GM18520 (cell line): ENCODE measurements around the gene ATXN8OS.
"Not testable (repeated sequence)": the region's sequence is repeated elsewhere in the genome, so short reads cannot be mapped to it uniquely, and the experiment has no call there.

ENCODE experiments used
- ATAC-seq: cut with Tn5 transposase; IDR thresholded peaks from one replicate; pipeline ENCODE4 v1.9.1; 2021; ENCODE audit not compliant: unreplicated experiment

The ATXN8OS gene

GRCh38 chr13:70107498-70108281 lies at the start of gene ATXN8OS:
Gene ATXN8OS (plus strand): TSS chr13:70107826.
- no peak for ATAC-seq

- ATAC-seq = no peak
Measured at GRCh38 chr13:70080012-70080411, 27.6 kb upstream of the ATXN8OS start.

GRCh38 chr13:70087247-70087646 lies 20.4 kb upstream of the ATXN8OS start:
- no peak for ATAC-seq

GRCh38 chr13:70088926-70089325 lies 18.7 kb upstream of the ATXN8OS start:
- ATAC-seq = no peak

GRCh38 chr13:70090036-70090723 lies 17.4 kb upstream of the ATXN8OS start:
- ATAC-seq = no peak

GRCh38 chr13:70098669-70099068 lies 9.0 kb upstream of the ATXN8OS start:
- ATAC-seq = no peak

GRCh38 chr13:70104481-70104880 lies 3.1 kb upstream of the ATXN8OS start:
- no peak for ATAC-seq

GRCh38 chr13:70107125-70107497 lies 515 bp upstream of the ATXN8OS start:
- ATAC-seq = no peak

GRCh38 chr13:70108356-70109105 lies 905 bp downstream of the ATXN8OS start, which contains the start of gene KLHL1:
Gene KLHL1 (minus strand): TSS chr13:70108452. CDS start chr13:70107699, 753 bp downstream.
- ATAC-seq = no peak

- ATAC-seq = no peak
Measured at GRCh38 chr13:70117338-70117905, 9.8 kb downstream of the ATXN8OS start.

GRCh38 chr13:70125693-70126092 lies 18.1 kb downstream of the ATXN8OS start:
- no peak for ATAC-seq

- no peak for ATAC-seq
Measured at GRCh38 chr13:70128098-70128497, 20.5 kb downstream of the ATXN8OS start.

GRCh38 chr13:70142658-70143057 lies 35.0 kb downstream of the ATXN8OS start:
- not testable (repeated sequence) for ATAC-seq

GRCh38 chr13:70162141-70162540 lies 54.5 kb downstream of the ATXN8OS start:
- ATAC-seq = no peak

GRCh38 chr13:70170689-70171088 lies 63.1 kb downstream of the ATXN8OS start:
- ATAC-seq = no peak

GRCh38 chr13:70171151-70171550 lies 63.5 kb downstream of the ATXN8OS start:
- no peak for ATAC-seq

- ATAC-seq = no peak
Measured at GRCh38 chr13:70172946-70173597, 65.4 kb downstream of the ATXN8OS start.

GRCh38 chr13:70173598-70173959 lies 66.0 kb downstream of the ATXN8OS start:
- no peak for ATAC-seq

GRCh38 chr13:70178346-70178745 lies 70.7 kb downstream of the ATXN8OS start:
- ATAC-seq = no peak
